Activated CD4-positive, alpha-beta T cell treated with anti-CD3 and anti-CD28 coated beads for 48 hours (primary cell): Measurements from ENCODE around the gene RNF31.

ENCODE experiments used
- DNase-seq: peaks from one replicate; pipeline ENCODE4 v3.0.0-alpha.2; 2020

Gene RNF31

DNA sequence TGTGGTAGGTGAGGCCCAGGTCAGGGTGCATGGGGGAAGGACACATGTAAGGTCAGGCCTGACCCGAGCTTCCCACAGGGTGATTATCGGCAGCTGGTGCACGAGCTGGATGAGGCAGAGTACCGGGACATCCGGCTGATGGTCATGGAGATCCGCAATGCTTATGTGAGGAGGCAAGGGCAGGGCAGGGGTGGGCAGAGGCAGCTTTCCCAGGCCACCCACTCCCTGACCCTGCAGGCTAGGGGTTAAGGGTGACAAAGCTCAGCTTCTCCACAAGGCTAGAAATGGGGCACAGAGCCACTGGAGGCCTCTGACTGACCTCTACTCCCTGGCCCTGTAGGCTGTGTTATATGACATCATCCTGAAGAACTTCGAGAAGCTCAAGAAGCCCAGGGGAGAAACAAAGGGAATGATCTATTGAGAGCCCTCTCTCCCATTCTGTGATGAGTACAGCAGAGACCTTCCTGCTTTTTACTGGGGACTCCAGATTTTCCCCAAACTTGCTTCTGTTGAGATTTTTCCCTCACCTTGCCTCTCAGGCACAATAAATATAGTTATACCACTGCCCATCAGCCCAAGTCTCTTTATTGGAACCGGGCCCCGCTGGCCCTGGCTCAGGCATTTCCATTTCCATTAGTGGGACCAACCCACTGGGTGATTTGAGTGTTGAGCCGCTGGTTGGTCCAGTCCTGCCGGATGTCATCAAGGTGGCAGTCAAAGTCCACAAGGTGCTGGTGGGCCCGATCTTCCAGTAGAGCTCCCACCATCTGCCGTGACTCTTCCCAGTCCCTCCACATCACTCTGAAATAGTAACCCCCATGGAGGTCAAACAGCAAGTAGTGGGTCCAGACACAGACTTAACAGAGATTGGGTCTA lies 8.7 kb upstream of the RNF31 start:
- DNase-seq = no peak

DNA sequence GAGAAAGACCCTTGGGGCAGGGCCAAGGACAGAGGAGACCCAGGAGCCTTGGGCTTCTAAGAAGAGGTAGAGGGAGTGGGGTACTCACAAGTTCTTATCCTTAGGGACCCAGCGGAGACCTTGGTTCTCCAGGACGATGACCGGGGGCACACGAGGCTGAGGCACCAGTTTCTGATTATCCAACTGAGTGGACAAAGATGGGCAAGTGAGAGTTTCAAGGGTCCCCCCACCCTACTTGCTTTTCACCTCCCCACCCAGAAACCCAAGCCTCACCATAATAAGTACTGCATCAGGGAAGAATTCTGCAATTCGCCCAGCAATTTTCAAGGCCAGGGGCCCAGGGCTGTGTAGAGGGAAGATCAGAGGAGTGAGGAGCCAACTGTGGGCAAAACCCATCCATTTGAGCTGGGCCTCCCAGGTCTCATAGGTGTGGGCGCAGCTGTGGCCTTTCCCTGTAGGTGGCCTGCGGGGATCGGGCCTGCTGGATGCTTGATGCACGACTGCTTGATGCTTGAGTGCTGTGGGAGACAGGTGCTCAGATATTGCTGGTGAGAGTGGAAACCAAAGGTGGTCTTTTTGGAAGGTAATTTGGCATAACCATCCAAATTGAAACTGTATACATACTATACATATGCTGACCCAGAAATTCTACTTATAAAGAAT lies 7.9 kb upstream of the RNF31 start:
- DNase-seq = peak; percentile 55

DNA sequence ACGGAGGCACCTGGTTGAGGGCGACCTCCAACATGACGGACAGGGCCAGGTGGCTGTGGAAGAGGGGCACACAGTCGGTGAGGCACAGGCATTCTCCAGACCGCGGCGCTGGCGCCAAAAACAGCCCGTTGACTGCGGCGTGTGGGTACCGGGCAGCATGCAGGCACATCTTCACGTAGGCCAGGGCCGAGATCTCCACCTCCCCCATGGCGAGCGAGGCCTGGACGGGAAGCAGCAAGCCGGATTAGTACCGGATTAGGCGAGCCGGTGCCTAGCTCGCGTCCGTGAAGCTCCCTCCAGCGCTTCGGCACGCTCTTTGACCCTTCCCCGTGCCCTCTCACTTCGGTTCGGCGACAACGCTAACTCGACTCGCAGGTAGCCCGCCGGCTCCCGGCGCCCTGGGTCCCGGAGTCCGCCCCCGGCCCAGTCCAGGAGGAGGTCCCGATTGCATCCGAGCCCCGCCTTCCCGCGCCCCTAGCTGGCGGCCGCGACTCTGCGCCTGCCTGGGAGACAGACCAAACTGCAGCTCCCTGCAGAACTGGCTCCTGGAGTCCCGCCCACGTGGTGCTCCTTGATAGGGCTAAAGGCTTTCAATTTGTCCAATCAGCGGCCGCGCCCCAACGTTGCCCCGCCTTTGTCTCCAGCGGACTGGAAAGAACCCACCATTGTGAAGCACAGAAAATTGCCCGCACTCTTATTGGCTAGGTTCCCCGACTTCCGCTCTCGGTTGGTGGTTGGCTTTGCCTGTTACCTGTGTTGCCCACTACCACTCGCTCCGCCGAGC lies 6.0 kb upstream of the RNF31 start, which contains the start of gene EMC9:
Gene EMC9 (minus strand): TSS at position 495 of the 784 bp plus-strand sequence. CDS start 287 bp downstream, at position 208.
- peak; percentile 100 for DNase-seq

DNA sequence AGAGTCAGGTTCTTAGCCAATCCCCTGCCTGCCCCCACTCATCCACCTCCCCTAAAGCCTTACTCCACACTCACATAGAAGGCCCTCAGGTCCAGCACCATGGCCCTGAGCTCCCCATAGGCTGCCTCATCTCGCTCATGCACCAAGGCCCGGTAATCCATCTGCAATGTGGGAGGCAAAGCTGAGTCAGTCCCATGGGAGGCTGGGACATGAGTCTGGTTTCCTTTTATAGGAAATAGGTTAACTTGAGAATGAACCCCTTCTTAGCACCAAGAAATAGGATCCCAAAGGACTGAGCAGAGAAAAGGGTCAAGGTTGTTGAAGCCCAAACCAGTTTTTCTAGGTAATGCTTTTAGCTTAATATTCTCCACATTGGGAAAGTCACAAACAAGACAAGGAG lies 3.8 kb upstream of the RNF31 start:
- DNase-seq = no peak

DNA sequence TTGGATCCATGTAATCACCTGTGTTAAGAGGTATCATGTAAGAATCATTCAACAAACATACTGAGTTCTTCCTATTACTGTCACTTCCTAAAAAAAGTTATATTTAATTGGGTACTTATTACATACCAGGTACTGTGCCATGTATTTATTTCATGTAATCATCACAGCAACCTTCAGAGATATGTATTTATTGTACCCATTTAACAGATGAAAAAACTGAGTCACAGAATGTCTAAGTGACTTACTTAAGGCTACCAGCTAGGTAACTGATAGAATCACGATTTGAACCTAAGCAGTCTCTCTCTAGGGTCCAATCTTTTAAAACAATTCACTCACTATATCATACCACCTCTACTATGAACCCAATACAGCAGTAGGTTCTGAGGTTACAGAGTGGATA lies 2.8 kb upstream of the RNF31 start:
- no peak for DNase-seq

DNA sequence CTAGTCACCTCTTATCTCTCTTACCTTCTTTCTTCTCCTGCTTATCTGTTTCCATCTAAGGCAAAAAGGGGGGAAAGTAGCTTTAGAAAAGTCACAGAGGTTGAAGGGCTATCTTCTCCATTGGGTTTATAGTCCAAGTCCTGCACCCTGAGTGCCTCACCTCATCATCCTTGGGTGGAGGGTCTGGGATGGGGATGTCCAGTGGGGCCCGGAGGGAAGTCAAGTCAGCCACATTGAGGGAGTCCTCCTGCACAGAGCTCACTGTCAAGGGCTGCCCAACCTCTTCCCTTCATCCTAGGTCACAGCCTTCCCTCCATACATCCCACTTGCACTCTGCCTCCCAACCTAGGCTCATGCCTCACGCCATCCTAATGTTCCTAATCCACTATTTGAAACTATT lies 2.1 kb upstream of the RNF31 start:
- DNase-seq = no peak

DNA sequence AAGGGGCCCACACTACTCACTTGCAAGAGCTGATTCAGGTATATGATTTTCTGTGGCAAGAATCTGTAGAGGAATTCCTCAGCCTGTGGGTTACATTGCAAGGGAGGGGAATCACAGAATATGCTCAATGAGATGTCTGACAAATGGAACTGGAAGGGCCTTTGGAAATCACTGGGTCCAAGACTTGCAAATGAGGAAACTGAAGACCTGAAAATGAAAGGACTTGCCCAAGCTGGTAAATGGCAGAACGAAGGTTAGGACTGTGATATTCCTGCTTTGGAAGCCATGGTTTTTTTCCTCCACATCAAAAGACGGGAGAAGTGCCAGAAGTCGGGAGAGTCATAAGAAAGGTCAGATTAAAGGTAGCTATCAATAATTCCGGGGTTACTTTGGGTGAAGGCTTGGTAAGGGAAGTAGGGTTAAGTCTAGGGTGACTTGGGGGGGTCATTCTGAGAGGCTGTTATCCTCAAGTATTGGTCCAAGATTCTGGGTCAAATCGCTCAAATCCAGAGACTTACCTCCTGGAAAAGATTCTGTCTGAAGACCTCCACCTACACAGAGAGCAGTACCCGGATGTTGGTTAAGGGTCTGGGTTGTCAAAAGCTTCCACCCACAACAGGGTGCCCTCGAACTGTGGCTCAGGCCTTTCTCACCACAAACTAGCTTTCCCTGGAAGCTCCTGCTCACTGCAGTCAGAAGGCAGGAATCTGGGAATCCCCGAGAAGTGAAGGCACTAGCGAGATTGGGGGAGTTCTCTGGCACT lies 1.4 kb upstream of the RNF31 start:
- DNase-seq = no peak

DNA sequence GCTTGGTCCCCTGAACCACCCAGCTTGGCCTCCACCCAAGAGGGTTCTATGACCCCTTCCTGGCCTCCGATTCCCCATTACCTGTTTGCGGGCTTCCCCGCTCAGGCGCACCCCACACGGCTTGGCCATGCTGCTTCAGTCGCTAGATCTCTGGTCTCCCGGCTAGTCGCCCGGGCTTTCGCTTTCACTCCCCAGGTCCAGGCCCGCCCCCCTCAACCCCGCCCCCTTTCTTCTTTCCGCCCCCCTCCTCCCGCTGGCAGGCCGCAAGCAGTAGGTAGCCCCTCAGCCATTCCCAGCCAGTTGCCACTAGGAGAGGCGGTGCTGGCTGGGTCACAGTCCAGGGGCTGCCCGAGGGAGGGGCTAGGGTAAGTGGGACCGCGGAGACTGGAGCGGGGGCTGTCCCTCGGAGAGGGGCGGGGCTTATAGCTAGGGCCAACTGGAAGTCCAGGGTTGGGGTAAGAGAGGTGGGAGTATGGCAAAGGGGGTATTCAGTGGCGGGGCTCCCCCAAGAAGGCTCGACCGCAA lies 783 bp upstream of the RNF31 start, which contains the start of gene PSME2:
Gene PSME2 (minus strand): TSS at position 158 of the 525 bp plus-strand sequence. CDS start 29 bp downstream, at position 129.
- DNase-seq = peak; percentile 94

DNA sequence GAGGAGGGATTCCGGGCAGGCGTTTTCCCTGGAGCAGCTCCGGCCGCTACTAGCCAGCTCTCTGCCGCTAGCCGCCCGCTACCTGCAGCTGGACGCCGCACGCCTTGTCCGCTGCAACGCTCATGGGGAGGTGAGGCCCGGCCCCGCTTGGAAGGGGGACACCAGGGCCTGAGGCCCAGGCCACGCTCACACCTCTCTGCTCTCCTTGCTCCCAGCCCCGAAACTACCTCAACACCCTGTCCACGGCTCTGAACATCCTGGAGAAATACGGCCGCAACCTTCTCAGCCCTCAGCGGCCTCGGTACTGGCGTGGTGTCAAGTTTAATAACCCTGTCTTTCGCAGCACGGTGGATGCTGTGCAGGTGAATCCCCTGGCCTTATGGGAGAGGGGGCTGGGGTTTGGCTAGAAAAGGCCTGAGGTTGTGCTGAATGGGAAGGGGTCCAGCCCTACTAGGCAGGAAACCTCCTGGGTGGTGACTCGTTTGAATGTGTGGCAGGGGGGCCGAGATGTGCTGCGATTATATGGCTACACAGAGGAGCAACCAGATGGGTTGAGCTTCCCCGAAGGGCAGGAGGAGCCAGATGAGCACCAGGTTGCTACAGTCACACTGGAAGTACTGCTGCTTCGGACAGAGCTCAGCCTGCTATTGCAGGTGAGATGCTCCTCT lies 597 bp downstream of the RNF31 start:
- peak; percentile 21 for DNase-seq

DNA sequence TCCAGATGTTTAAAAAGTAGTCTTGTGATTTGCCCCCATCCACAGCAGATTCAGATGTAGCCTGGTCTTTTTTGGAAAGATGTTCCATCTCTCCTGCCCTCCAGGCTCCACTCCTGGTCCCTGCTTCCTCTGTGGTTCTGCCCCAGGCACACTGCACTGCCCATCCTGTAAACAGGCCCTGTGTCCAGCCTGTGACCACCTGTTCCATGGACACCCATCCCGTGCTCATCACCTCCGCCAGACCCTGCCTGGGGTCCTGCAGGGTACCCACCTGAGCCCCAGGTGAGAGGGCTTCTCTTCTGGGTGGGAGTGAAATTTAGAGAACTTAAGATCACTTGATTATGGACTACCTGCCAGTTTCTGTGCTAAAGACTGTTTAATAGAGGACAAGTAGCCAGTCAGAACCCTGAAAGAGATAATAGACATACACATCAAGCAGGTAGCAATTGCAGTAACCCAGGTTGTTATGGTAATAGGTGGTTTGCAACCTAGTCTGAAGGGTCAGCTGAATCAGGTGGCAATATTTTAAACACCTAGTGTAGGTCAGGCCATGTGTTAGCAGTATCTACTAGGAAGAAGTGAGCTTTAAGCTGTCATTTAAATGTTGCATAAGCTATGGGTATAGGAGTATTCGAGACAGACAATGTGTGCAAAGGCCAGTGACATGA lies 2.1 kb downstream of the RNF31 start:
- DNase-seq = no peak

DNA sequence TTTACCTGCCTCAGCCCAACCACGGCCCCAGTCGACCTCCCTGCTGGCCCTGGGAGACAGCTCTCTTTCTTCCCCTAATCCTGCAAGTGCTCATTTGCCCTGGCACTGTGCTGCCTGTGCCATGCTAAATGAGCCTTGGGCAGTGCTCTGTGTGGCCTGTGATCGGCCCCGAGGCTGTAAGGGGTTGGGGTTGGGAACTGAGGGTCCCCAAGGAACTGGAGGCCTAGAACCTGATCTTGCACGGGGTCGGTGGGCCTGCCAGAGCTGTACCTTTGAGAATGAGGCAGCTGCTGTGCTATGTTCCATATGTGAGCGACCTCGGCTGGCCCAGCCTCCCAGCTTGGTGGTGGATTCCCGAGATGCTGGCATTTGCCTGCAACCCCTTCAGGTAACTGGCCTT lies 2.8 kb downstream of the RNF31 start:
- no peak for DNase-seq

DNA sequence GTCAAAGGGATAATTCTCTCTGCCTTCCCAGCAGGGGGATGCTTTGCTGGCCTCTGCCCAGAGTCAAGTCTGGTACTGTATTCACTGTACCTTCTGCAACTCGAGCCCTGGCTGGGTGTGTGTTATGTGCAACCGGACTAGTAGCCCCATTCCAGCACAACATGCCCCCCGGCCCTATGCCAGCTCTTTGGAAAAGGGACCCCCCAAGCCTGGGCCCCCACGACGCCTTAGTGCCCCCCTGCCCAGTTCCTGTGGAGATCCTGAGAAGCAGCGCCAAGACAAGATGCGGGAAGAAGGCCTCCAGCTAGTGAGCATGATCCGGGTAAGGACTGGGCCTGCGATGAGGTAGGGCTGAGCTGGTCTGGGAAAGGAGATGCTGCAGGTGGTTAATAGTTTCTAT lies 3.3 kb downstream of the RNF31 start:
- DNase-seq = no peak

DNA sequence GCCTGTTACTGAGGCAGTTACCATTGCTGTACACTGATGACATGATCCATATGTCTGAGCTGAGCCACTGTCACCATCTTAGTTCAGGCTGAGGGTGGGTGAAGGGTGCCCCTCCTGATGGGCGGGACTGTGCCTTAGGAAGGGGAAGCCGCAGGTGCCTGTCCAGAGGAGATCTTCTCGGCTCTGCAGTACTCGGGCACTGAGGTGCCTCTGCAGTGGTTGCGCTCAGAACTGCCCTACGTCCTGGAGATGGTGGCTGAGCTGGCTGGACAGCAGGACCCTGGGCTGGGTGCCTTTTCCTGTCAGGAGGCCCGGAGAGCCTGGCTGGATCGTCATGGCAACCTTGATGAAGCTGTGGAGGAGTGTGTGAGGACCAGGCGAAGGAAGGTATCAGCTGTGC lies 3.7 kb downstream of the RNF31 start:
- no peak for DNase-seq

DNA sequence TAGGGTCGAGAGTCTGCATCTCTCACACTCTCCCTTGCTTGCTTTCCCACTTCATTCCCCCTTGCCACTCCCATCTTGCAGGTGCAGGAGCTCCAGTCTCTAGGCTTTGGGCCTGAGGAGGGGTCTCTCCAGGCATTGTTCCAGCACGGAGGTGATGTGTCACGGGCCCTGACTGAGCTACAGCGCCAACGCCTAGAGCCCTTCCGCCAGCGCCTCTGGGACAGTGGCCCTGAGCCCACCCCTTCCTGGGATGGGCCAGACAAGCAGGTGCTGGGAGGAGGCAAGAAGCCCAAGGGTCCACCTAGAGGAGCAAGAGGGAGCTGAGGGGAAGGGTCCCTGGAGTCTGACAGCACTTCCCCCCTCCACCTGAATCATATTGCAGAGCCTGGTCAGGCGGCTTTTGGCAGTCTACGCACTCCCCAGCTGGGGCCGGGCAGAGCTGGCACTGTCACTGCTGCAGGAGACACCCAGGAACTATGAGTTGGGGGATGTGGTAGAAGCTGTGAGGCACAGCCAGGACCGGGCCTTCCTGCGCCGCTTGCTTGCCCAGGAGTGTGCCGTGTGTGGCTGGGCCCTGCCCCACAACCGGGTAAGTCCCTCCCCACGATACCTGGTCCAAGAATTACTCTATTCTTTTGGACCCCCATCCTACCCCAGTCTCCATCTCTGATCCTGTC lies 4.2 kb downstream of the RNF31 start:
- no peak for DNase-seq

DNA sequence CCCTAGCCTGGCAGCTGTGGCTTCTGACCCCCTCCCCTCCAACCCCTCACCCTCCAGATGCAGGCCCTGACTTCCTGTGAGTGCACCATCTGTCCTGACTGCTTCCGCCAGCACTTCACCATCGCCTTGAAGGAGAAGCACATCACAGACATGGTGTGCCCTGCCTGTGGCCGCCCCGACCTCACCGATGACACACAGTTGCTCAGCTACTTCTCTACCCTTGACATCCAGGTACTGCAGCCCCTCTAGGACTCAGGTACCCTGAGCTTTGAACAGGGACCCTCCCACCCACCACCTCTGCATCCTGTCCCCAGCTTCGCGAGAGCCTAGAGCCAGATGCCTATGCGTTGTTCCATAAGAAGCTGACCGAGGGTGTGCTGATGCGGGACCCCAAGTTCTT lies 7.8 kb downstream of the RNF31 start:
- no peak for DNase-seq

DNA sequence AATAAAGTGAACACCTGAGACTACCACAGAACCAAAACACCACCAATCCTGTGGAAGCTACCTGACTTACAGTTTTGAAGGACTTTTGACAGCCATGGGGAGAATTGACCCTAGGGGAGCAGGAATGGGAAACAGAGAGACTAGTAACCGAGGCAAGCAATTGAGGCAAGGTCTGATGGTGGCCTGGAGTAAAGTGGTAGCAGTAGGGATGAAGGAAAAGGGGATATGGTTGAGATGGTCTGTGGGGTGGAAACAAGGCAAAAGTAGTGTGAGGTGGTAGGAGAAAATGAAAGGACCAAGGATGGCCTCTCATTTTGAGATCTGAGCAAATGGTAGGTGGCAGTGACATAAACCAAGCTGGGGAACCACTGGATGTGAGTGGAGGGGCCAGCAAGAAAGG lies 9.5 kb downstream of the RNF31 start:
- DNase-seq = no peak

DNA sequence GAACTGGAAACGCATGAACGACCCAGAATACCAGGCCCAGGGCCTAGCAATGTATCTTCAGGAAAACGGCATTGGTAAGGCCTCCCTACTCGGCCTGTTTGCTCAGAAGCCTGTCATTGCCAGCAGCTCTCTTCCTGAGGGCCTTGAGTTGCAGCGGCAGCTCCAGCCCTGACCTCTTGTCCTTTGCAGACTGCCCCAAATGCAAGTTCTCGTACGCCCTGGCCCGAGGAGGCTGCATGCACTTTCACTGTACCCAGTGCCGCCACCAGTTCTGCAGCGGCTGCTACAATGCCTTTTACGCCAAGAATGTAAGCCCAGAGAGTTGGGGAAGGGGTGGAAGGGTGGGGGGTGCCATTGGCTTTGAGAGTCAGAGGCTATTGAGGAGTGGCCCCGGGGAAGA lies 10.0 kb downstream of the RNF31 start:
- DNase-seq = no peak

DNA sequence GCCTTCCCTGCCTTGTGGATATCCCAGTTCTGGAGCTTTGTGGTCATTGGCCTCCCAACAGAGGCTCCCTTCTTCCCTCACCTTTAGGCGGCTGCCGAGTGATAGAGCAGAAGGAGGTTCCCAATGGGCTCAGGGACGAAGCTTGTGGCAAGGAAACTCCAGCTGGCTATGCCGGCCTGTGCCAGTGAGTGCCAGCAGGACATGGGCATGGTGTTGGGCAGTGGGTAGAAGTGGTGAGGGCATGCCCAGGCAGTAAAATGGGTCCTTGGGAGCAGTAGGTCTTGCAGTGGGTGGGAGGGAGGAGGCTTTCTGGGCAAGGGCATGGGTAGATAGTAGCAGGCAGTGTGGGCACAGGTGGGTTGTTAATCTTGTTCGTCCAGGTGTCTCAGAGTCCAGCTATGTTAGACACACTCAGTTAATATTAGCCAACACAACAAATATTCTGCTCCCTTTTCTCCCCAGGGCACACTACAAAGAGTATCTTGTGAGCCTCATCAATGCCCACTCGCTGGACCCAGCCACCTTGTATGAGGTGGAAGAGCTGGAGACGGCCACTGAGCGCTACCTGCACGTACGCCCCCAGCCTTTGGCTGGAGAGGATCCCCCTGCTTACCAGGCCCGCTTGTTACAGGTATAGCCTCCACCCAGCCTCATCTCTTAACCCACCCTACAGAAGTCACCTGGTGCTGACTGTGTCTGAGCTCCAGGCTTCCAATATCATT lies 12.6 kb downstream of the RNF31 start:
- no peak for DNase-seq

DNA sequence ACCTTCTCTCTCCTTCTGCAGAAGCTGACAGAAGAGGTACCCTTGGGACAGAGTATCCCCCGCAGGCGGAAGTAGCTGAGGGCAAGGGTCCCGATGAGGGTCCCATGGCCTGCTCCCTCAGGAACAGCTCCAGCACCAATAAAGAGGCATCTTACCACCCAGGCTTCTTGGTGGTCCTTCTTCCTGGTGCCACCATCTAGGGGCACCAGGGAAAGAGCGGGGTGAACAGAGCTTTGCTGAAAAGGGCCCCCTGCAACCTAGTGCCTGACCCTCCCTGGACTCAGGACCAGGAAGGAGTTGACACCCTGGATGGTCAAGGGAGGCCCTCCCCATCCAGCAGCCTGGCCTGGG lies 13.2 kb downstream of the RNF31 start:
- DNase-seq = no peak
